A204.1 (cell line): ENCODE measurements around the gene PTPRT.
"Not testable (repeated sequence)": the region's sequence is repeated elsewhere in the genome, so short reads cannot be mapped to it uniquely, and the experiment has no call there.

Experiments
- FAIRE-seq: peaks from 2 replicates; lab custom pipeline; 2012; peaks lifted over from hg19 to GRCh38; lab: Jason Lieb, UNC

Gene PTPRT

DNA sequence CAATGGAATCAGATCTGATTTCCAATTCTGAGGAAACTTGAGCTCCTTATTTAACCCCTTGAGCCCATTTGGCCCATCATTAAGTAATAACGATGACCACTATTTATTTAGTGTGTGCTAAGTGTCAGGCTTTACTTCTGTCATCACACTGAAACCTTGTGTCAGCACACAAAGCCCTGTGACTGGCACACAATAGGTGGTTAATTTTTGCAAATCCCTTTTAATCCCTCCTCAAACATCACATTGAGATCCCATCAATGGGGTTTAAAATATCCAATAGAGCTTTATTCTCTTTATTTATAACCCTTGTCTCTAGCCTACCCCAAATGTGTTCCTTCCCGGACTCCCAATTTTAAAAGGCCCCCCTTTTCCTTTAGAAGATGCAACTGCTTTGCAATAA, 914.7 kb downstream of the PTPRT start:
- FAIRE-seq, result no peak

DNA sequence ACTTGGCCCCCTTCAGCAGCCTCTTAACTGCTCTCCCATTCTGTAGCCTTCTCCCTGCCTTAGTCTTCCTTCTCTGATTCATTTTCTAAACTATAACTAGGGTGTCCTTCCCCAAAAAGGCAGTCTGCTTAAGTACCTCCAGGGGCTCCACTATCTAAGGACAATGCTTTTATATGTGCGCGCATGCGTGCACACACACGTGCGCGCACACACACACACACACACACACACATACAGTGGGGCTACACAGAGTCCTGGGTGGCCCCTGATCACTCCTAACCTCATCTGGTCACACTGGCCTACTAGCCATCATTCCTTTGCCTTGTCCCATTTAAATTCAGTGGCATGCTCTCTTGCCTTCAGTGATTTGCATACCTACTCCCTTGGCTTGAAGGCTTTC, 917.2 kb downstream of the PTPRT start:
- no peak for FAIRE-seq

DNA sequence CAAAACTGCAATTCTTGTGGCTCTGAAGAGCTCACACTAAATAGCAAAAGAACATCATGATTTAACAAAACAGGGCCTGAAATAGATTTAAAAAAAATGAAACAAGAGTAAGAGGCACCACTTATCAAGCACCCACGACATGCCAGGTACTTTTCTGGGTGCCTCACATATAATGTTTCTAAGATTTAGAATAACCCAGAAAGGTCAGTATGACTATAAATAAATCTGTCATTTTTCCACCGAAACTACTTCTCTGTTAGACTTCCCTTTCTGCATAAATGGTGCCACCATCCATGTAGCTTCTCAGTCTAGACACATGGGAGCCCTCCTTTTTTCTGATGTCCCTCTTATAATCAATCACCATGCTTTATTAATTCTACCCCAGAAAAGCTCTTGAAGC, 919.2 kb downstream of the PTPRT start:
- no peak for FAIRE-seq

DNA sequence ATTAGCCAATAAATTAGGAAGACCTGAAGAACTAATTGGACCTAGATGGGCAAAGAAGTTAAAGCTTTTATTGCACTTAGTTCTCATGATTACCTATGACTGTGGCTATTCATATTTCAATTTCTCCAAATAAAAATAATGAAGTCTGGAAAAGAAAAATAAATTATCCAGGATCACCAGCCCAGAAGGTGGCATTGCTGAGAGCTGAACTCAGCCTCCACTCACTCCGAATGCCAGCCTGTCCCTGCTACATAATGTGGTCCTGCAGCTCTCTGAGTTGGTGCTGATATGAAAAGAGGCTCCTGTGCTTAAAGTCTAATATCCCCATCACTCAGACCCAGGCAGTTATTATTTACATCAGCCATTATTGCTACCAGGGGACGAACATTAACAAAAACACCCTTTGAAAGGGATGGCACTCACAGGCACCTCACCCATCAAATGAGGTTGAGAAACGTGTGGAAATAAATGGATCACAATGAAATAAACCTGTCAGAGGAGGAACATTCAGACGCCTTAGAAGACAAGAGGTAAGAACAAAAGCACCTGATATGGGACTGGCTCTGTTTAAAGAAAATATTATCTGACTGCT, 921.8 kb downstream of the PTPRT start:
- FAIRE-seq, result no peak

DNA sequence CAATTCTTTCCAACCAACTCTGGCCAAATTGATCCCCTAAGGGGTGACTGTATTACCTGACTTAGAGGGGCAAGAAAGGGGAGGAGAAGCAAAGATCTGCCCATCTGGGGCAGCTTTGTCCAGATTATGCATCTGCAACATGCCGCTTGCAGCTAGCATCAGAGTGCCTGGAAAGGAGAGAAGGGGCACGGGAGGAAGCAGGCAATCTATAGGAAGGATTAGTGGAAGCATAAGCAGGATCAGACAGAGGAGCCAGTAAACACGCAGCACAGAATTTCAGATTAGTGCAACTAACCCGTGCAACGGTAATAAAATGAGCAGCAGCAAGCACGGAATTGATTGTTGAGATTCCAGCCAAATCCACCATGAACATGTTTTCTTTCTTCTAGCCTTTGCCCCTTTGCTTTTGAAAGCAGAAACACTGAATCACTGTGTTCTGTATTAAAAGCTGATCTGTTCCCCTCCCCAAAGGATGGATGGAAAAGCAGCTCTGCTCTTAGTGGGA, 927.9 kb downstream of the PTPRT start:
- FAIRE-seq, result no peak

DNA sequence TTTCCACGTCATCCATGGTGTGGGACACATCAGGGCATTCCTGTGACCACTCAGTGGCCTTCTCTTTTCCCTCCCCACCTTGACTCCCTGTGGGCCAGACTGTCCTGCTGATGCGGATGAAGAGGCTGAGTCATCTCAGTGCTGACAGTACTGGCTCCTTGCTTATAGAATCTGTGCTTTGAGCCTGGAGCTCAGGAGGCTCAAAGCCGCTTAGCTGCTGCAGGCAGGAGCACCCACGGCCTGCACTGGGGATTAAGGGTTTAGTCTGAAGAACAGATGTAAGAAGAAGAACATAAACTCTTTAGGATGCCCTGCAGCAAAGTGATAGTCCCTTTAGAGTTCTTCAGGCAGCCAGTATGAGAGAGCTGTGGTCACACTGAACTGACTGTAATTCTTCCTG, 929.5 kb downstream of the PTPRT start:
- FAIRE-seq, result no peak

DNA sequence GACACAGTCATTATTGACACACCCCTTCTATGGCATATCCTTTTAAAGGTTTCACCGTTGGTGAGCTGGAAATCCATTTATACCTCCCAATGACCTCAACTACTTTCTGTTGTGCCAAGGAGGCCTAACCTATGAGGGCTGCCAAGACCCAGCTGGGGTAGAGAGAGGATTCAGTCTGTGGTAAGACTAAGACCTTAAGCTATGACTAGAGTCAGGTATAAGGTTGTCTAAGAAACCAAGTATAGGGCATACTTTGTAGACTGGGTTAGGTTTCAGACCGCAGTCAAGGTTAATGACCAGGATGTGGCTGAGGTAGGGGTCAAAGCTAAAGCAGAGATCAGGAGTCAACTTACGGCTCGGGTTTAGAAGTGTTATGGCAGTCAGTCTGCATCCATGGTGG, 930.3 kb downstream of the PTPRT start:
- no peak for FAIRE-seq

DNA sequence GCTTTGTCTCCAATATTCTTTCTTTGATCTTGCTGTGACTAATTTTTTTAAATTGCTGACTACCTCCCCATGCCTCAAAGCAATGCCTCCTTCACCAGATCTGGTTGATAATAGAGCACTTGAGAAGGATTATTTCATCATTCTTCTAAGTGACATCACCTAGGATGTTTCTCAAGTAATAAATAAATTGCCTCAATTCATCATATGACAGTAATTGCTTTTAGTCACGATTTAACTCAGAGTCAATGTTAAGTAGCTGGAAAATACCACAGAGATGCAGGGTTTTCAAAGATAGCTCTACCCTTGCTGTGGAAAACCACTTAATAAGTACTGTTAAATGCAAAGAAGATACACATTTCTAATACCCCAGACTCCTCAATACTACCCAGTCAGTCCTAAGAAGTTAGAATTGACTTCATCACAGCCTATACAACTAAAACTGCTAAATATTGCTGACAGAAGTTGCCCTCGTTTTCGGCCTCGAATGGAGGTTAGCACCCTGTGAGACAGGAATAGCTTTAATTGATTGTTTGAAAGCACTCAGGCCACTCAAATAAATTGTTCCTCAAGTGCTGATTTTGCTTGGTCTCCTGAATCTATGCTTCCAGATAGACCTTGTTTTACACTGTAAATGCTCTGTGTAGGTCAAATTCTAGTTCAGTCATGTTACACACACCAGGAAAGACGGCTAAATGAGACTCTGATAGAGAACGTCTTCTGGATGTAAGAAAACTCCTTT, 931.0 kb downstream of the PTPRT start:
- no peak for FAIRE-seq

DNA sequence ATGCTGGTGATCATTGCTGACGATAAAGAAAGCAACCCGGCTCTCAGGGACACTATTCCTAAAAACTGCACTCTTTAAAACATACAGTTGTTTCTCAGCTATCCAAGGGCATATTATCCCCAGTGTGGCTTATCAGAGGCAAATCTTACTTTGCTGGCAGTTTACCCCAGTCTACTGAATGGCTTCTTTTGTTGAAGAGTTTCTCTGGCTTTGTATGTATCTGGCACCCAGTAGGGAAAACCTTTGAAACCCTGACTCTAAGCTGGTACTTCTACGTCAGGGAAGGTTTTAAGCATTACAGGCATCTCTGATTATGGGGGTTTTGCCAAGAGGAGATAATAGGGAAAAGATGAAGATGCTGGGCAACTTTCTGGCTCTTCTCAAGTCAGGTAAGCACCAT, 933.9 kb downstream of the PTPRT start:
- no peak for FAIRE-seq

DNA sequence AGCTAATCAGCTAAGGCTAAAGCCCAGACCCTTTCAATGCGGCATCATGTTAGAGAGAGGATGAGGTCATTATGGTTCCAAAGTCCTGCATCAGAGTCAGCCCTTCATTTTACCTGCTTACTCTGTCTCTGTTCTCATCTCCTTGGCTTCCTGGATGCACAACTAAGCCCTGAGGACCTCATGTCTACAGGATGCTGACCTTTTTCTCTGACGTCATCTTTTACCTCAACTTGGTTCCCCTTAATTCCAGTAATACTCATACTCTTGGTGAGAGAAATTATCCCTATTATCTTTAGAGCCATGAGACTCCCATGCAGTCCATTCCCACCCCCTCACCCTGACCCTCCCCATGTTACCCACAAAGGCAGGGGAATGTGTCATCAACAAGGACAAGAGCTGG, 935.0 kb downstream of the PTPRT start:
- FAIRE-seq, result no peak

DNA sequence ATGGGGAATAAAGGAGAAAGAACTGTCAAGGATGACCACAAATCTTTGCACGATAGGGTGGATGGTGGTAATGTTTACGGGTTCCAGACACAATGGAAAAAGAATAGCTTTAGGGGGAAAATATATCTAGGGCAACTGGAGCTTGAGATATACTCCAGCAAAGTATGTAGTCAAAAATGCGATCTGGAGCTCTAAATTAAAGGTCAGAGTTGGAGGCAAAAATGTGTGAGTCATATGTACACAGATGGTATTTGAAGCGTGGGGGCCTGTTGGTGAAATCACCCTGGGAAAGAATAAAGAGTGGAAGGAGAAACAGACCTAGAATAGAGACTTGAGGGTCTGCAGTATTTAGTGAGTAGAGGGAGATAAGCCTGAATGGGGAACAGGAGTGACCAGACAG, 937.6 kb downstream of the PTPRT start:
- no peak for FAIRE-seq

DNA sequence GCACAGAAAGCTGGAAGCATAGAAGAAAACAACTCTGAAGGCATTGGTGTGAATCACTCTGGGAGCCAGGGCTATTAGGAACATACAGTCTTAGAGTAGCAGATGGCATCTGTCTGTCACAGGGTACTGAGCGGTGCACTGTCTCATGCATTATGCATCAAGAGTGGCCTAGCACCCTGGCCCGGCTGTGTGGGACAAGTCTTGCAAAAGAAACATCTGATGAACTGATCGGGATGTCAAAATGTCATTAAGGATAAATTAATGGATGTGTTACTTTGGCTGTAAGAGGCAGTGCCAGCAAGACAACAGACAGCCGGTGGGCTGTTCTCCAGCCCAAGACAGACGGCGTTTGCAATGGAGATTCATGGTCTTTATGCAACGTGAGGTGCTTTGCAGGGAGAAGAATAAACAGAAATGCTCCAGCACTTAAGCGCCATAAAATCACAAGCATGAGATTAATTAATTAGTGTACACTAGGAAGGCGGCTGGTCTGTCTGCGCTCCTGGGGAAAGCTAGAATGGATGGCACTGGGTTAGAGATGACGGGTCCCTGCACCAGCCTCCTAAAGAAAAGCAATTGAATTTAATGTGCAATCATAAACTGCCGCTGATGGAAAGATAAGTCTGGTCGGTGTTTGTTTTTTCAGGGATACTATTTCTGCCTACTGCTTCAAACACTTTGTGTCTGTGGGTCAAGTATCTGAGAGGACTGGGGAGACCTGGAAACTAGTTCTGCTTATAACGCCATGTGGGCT, 970.9 kb downstream of the PTPRT start:
- no peak for FAIRE-seq

DNA sequence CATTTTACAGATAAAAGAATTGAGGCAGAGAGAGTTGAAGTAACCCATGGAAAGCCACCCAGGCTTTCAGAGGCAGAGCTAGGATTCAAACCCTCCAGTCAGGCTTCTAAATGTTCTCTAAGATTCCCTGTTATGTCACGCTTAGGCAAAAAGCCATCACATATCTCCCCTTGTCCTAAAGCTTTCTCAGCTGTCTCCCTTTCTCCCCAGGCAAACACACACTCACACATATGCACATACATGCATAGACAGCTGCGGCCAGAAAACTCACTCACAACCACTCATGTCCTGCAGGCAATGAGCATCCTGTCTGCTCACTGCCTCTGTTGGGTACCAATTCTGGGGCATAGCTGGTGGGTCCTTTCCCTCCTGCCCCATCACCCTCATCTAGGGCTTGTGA, 975.6 kb downstream of the PTPRT start:
- no peak for FAIRE-seq

DNA sequence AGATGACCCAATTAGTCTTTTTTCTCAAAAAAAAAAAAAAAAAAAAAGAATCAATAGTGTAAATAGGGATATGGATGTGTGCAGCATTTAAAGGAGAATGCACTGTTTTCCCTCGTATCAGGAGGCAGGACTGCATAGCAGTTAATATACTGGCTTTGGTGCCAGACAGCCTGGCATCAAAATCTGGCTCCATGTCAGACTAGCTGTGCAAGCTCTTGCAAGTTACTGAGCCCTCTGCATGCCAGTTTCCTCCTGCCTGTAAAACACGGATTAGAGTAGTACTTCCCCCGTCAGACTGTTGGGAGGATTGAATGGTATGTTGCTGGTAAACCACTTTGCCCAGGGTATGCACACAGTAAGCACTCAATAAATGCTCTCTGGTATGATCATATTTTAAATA, 977.3 kb downstream of the PTPRT start:
- FAIRE-seq, result no peak

DNA sequence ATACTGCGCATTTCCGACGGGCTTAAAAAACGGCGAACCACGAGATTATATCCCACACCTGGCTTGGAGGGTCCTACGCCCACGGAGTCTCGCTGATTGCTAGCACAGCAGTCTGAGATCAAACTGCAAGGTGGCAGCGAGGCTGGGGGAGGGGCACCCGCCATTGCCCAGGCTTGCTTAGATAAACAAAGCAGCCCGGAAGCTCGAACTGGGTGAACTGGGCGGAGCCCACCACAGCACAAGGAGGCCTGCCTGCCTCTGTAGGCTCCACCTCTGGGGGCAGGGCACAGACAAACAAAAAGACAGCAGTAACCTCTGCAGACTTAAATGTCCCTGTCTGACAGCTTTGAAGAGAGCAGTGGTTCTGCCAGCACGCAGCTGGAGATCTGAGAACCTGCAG, 983.1 kb downstream of the PTPRT start:
- FAIRE-seq, result not testable (repeated sequence)

DNA sequence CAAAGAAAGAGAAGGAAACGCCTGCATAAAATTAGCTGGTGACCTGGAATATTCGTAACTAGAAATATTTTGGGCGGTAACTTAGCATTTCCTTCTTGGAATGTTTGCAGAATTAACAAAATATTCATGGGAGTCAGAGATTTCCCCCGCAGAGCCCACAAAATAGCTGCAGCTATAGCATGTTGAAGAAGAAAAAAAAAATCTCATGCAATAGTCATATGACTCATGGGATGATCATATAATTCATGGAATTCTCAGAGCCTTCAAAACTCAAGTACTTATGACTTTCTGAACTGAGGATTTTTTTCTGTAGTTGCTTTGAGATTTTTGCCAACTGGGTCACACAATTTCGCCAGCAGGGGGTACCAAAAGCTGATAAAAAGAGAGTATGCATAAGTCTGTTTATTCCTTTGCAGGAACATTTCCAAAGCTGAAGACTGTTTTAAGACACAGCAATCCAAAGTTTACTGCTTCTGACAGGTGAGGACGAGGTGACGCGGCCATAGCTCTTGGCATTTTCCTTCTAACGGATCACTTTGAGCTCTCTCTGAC, 985.5 kb downstream of the PTPRT start:
- FAIRE-seq, result no peak

DNA sequence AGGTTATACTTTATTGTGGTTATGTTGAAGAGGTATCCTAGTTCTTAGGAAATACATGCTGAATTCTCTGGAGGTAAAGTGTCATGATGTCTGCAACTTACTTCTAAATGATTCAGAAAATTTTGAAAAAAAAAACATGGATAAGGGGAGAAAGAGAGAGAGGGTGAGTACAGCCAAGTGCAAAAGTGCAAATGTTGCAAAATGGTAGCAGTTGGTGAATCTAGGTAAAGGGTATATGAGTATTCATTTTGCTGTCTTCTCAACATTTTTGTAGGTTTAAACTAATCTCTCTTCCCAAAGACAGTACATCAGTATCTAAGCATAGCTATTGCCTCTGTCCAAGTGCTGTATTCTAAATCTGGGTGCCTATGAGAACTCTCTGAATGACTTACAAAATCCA, 992.1 kb downstream of the PTPRT start:
- FAIRE-seq, result no peak

DNA sequence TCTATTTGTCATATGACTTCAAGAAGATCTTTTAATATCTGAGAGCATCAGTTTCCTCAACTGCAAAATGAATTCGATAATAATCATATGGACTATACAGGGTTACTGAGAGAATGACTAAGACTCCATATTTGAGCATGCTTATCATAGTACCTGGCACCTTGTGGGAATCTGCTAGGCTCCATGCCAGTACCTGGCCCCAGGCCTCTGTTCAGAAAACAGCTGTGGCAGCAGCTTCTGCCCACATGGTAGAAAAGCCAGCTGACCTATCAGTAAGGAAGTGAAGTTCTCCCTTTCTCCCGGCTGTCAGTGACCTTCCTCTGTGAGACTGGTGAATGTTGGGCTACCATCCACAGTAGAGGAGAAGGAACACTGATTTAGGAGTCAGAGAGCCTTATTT, 996.6 kb downstream of the PTPRT start:
- no peak for FAIRE-seq

DNA sequence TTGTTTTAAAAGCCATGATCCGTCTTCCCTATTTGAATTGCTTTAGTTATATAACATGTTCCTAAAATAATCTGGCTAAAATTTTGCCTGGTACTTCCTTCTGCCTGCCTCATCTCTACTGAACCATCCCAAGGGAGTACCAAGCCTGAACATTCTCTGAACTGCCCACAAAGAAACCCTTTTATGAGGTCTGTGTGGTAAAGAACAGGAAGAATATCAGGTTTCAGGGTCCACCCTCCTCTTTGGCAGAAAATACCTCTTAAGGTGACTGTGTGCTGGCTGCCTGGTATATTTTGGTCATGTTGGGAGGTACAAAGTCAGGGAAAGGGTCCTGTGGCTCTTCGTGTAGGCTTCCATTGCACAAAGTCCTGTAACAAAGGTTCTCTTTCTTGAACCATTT, 997.4 kb downstream of the PTPRT start:
- FAIRE-seq, result no peak

DNA sequence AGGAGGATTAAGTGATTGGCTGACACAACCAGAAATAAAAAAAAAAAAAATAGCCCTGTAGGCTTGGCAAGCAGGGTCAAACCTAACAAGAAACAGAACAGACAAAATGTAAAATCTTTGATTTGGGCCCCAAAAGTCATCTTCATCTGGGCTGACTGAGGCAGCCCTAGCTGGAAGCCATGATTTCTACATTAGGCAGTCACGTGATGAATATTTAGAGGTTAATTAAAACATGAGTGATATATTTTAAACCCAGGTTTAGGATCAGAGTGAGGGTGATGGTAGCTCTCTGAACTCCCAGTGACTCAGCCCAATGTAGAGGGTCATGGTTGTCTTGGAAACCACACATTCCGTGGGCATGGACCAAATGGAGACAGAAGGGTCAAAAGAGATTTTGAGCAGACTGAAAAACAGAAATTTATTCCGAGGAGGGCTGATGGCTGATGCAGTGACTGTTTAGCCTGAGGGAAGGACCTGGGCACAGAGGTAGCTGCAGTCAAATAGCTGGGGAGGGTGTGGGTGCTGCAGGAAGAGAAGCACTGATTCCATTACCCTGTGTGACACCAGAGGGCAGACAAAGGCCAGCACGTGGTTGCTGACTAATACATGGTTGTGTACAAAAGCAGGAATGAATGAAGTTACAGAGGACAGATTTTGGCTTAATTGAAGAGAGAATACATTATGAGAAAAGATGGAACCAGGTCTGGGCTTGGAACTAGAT, 998.4 kb downstream of the PTPRT start:
- FAIRE-seq, result no peak

DNA sequence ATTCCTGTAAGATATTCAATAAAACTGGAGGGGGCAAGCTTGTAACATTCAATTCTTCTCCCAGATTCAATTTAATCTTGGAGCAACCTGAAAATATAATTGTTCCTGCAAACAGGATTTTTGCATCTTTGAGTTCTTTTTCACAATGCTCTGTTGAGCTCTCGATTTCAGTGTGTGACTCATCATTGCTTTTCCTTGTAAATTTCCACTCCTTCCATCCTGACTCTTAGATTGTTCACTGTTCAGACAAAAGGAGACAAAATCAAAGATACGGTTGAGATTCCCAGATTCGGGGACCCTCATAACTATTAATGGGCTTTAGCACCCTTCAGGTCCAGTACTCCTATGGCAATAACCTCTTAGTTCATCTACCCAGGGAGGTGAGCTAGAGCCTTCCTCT, 999.6 kb downstream of the PTPRT start:
- FAIRE-seq, result no peak

DNA sequence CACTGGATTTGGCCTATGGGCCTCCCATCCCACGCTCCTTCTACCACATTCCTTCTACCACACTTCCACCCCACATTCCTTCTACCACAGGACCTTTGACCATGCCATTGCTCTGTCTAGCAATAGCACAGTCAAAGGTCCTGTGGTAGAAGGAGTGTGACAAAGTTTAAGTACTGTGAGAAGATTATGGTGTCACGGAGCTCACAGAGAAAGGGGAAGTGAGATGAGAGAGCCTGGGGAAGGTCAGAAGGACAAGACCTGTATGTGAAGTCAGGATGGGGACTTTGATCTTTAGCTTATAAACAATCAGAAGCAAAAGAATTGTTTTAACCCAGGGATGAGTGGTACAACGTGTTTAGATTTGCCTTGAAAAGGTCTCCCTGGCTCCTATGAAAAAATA, 1003.4 kb downstream of the PTPRT start:
- no peak for FAIRE-seq

DNA sequence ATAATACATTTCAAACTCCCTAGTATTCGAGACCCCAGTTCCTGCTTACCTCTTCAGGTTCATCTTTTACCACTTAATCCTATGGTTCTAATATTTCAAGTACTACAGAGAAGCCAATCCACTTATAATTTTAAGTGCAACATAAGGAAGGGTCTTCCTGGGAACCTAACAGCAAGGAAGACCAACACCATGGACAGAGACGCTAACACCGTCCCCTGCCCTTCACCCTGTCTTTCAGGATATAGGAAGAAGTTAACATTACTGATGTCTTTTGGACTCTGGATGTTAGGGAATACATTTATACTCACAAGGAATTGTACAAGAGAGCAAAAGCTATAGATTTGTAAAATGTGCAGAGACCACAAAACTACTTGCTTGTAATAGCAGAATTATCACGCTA, 1006.6 kb downstream of the PTPRT start:
- FAIRE-seq, result no peak
